Measurements from ENCODE around the gene REPIN1. TPM values are rescaled to one million over a fixed set of nuclear protein-coding genes. Genes with fewer than 3 reads are reported as not detected.
A peak's percentile ranks its signal among the peaks of the same experiment; 100 is the strongest.

Gene REPIN1
- total and polyA plus RNA-seq, 9 of the 15 experiments (the other 6 are each of a cell fraction or from before 2014, with no cell fraction given), result 8.1 to 283 (median 94.3) TPM

GRCh38 chr7:150379441-150380379 lies 11.1 kb downstream of the REPIN1 start (continued):
- no peak for TF ChIP-seq MYBL2 (IDR thresholded peaks at IDR 0.05; ENCODE audit: low read depth)
- no peak for TF ChIP-seq MYBL2 (CRISPR knock-in tag; IDR thresholded peaks at IDR 0.05; ENCODE audit: borderline replicate concordance)
- TF ChIP-seq TRIM25 (IDR thresholded peaks at IDR 0.05; ENCODE audit: borderline replicate concordance), result 0 out of 2 replicates have a peak, but pooled peaks have one; percentile 60
- no peak for TF ChIP-seq NONO (IDR thresholded peaks at IDR 0.05; ENCODE audit: low read depth in 2 of 2, low read length in 1 of 2)
- TF ChIP-seq STAT5A (IDR thresholded peaks at IDR 0.05; ENCODE audit: borderline replicate concordance, low read length), result no peak
- no peak for TF ChIP-seq LARP7 (IDR thresholded peaks at IDR 0.05)
- TF ChIP-seq FOXA3 (CRISPR knock-in tag; conservative IDR thresholded peaks at IDR 0.05 in 1 of 2, IDR thresholded peaks at IDR 0.05 in 1 of 2), result no peak; a peak in 1 of 4 replicates
- TF ChIP-seq NKRF (IDR thresholded peaks at IDR 0.05; ENCODE audit: borderline replicate concordance), result no peak
- no peak for TF ChIP-seq CBX8 (IDR thresholded peaks at IDR 0.05; ENCODE audit: borderline replicate concordance, extremely low read depth, low read depth, low read length, poor library complexity, severe bottlenecking)
- no peak for TF ChIP-seq ZFP30 (CRISPR knock-in tag; IDR thresholded peaks at IDR 0.05; ENCODE audit: borderline replicate concordance)
- no peak for TF ChIP-seq ZNF232 (CRISPR knock-in tag; IDR thresholded peaks at IDR 0.05)
- no peak for TF ChIP-seq FOXM1 (IDR thresholded peaks at IDR 0.05; ENCODE audit: low read depth)
- no peak for TF ChIP-seq FOXM1 (CRISPR knock-in tag; IDR thresholded peaks at IDR 0.05; ENCODE audit: low read depth)
- TF ChIP-seq ZNF780A (CRISPR knock-in tag; IDR thresholded peaks at IDR 0.05), result no peak
- TF ChIP-seq PRPF4 (IDR thresholded peaks at IDR 0.05; ENCODE audit: insufficient read depth, low read depth, low read length, poor library complexity, severe bottlenecking), result no peak
- TF ChIP-seq KDM5B (IDR thresholded peaks at IDR 0.05; ENCODE audit: insufficient replicate concordance, low read depth, low read length), result no peak
- no peak for TF ChIP-seq ZNF668 (CRISPR knock-in tag; IDR thresholded peaks at IDR 0.05)
- TF ChIP-seq ZNF830 (CRISPR knock-in tag; IDR thresholded peaks at IDR 0.05), result no peak
- no peak for TF ChIP-seq CC2D1A (IDR thresholded peaks at IDR 0.05)
- TF ChIP-seq ZBTB17 (CRISPR knock-in tag; IDR thresholded peaks at IDR 0.05), result no peak
- no peak for TF ChIP-seq MED1 (CRISPR knock-in tag; IDR thresholded peaks at IDR 0.05; ENCODE audit: borderline replicate concordance)
- TF ChIP-seq GATA2 (CRISPR knock-in tag; IDR thresholded peaks at IDR 0.05), result no peak
- no peak for TF ChIP-seq RHOXF2B (CRISPR knock-in tag; conservative IDR thresholded peaks at IDR 0.05)
- no peak for TF ChIP-seq HDAC6 (IDR thresholded peaks at IDR 0.05; ENCODE audit: low read depth, low read length)
- no peak for TF ChIP-seq SP2 (IDR thresholded peaks at IDR 0.05; ENCODE audit: extremely low read depth, low read depth, low read length, poor library complexity, severe bottlenecking)

Data from K562 (cell line).